Thymus (tissue), 14 donors: ENCODE results near the gene COX11. TPM values are rescaled to one million over a fixed set of nuclear protein-coding genes. Genes with fewer than 3 reads are reported as not detected.
A peak's percentile ranks its signal among the peaks of the same experiment; 100 is the strongest.

ENCODE experiments used
- DNase-seq, 9 donors: peaks; one replicate each; pipeline ENCODE4 v3.0.0-alpha.2; 2013; ENCODE audit warnings: low spot score in 9 of 9, low read depth in 6 of 9, missing footprints in 1 of 9
- H3K27ac ChIP-seq, 2 donors: one replicate each; pipeline ENCODE4 v1.5.1; 2013; ENCODE audit warnings: control low read depth in 1 of 2, low read depth in 1 of 2, low read length in 1 of 2, mild to moderate bottlenecking in 1 of 2, moderate library complexity in 1 of 2
- H3K27me3 ChIP-seq, 2 donors: one replicate each; pipeline ENCODE4 v1.5.1; 2013; ENCODE audit warnings: low read length in 1 of 2; ENCODE audit not compliant: control insufficient read depth in 2 of 2, insufficient read depth in 1 of 2
- H3K36me3 ChIP-seq, 2 donors: one replicate each; pipeline ENCODE4 v1.5.1; 2013; ENCODE audit warnings: low read length in 1 of 2, mild to moderate bottlenecking in 1 of 2, moderate library complexity in 1 of 2; ENCODE audit not compliant: control insufficient read depth in 2 of 2, insufficient read depth in 2 of 2
- H3K4me1 ChIP-seq, 2 donors: one replicate each; pipeline ENCODE4 v1.5.1; 2013; ENCODE audit warnings: low read length in 2 of 2; ENCODE audit not compliant: control insufficient read depth in 2 of 2, insufficient read depth in 2 of 2
- H3K4me3 ChIP-seq, 2 donors: one replicate each; pipeline ENCODE4 v1.5.1; 2013; ENCODE audit warnings: low read length in 2 of 2, control low read depth in 1 of 2, mild to moderate bottlenecking in 1 of 2
- H3K9me3 ChIP-seq, 2 donors: one replicate each; pipeline ENCODE4 v1.5.1; 2013; ENCODE audit warnings: low read length in 1 of 2, mild to moderate bottlenecking in 1 of 2; ENCODE audit not compliant: control insufficient read depth in 2 of 2, insufficient read depth in 1 of 2
- whole genome bisulfite sequencing: extraction: QIAGEN DNeasy Blood & Tissue Kit; methylation state at CpG from one replicate; pipeline ENCODE4 v1.1.7; 2013; 5-methylcytosine and 5-hydroxymethylcytosine counted together
- long read RNA-seq, 10 donors: transcript quantifications; one replicate each; lab custom pipeline, GENCODE V29; 2026
- polyA plus RNA-seq: library from polyadenylated mRNA; stranded (reverse); fragments of 200-250 nt; gene quantifications from one replicate; pipeline ENCODE4 v1.2.3, GENCODE V29; 2013
- total RNA-seq: library from RNA; stranded (reverse); fragments of 120-200 nt; gene quantifications from one replicate; pipeline ENCODE4 v1.2.4, GENCODE V29; 2013
- donor health status: healthy.

The COX11 gene, protein sequence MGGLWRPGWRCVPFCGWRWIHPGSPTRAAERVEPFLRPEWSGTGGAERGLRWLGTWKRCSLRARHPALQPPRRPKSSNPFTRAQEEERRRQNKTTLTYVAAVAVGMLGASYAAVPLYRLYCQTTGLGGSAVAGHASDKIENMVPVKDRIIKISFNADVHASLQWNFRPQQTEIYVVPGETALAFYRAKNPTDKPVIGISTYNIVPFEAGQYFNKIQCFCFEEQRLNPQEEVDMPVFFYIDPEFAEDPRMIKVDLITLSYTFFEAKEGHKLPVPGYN
- total RNA-seq (36.1 TPM), polyA plus RNA-seq (34.5 TPM)
- long read RNA-seq, donor 1, partial matches to known transcripts, result 0 of 2 reads
- long read RNA-seq, donor 1, other reads (novel, unspliced or antisense), result 0 of 2 reads
- long read RNA-seq, donor 2, result 0 reads
- long read RNA-seq, donor 3, transcript COX11-201 (4 exons, 2,497 nt), result major isoform, 12 of 41 reads
- long read RNA-seq, donor 3, transcript COX11-202 (3 exons, 1,108 nt), result minor isoform, 8 of 41 reads
- long read RNA-seq, donor 3, transcript COX11-203 (1 exons, 3,244 nt), result minor isoform, 11 of 41 reads
- long read RNA-seq, donor 3, partial matches to known transcripts, result 8 of 41 reads
- long read RNA-seq, donor 3, other reads (novel, unspliced or antisense), result 0 of 41 reads
- long read RNA-seq, donor 4, transcript COX11-203 (1 exons, 3,244 nt), result major isoform, 11 of 15 reads
- long read RNA-seq, donor 4, partial matches to known transcripts, result 0 of 15 reads
- long read RNA-seq, donor 4, other reads (novel, unspliced or antisense), result 0 of 15 reads
- long read RNA-seq, donor 5, transcript COX11-201 (4 exons, 2,497 nt), result minor isoform, 11 of 72 reads
- long read RNA-seq, donor 5, transcript COX11-203 (1 exons, 3,244 nt), result major isoform, 27 of 72 reads
- long read RNA-seq, donor 5, transcript COX11-202 (3 exons, 1,108 nt), result minor isoform, 8 of 72 reads
- long read RNA-seq, donor 5, partial matches to known transcripts, result 22 of 72 reads
- long read RNA-seq, donor 5, other reads (novel, unspliced or antisense), result 0 of 72 reads
- long read RNA-seq, donor 6, transcript COX11-203 (1 exons, 3,244 nt), result major isoform, 13 of 35 reads
- long read RNA-seq, donor 6, transcript COX11-201 (4 exons, 2,497 nt), result minor isoform, 12 of 35 reads
- long read RNA-seq, donor 6, partial matches to known transcripts, result 5 of 35 reads
- long read RNA-seq, donor 6, other reads (novel, unspliced or antisense), result 0 of 35 reads
- long read RNA-seq, donor 7, transcript COX11-201 (4 exons, 2,497 nt), result major isoform, 5 of 20 reads
- long read RNA-seq, donor 7, transcript COX11-203 (1 exons, 3,244 nt), result major isoform, 5 of 20 reads
- long read RNA-seq, donor 7, partial matches to known transcripts, result 5 of 20 reads
- long read RNA-seq, donor 7, other reads (novel, unspliced or antisense), result 0 of 20 reads
- long read RNA-seq, donor 8, partial matches to known transcripts, result 0 of 7 reads
- long read RNA-seq, donor 8, other reads (novel, unspliced or antisense), result 0 of 7 reads
- long read RNA-seq, donor 9, transcript COX11-203 (1 exons, 3,244 nt), result major isoform, 8 of 26 reads
- long read RNA-seq, donor 9, transcript COX11-201 (4 exons, 2,497 nt), result major isoform, 8 of 26 reads
- long read RNA-seq, donor 9, partial matches to known transcripts, result 5 of 26 reads
- long read RNA-seq, donor 9, other reads (novel, unspliced or antisense), result 0 of 26 reads
- long read RNA-seq, donor 10, transcript COX11-203 (1 exons, 3,244 nt), result major isoform, 5 of 16 reads
- long read RNA-seq, donor 10, partial matches to known transcripts, result 5 of 16 reads
- long read RNA-seq, donor 10, other reads (novel, unspliced or antisense), result 0 of 16 reads

DNA sequence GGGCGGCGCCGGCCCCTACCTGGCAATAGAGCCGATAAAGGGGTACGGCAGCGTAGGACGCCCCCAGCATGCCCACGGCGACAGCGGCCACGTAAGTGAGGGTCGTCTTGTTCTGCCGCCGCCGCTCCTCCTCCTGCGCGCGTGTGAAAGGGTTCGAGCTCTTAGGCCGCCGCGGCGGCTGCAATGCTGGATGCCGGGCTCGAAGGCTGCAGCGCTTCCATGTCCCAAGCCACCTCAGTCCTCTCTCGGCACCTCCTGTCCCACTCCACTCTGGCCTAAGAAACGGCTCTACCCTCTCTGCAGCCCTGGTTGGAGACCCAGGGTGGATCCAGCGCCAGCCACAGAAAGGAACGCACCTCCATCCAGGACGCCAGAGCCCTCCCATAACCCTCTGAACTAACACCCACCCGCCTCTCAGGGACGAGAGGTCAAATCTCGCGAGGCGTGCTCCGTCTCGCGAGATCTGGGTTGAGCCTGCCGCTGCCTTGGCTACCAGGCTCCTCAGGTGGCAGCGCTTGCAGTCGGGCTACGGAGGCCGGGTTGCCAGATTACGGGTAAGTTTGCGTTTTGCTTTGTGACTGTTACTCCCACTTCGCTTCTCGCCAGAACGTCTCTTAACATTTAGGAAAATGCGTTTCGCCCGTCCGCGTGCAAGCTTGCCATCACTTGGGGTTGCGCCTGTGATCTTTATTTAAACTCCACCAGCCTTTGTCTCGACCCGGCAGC lies at the start of gene COX11, which contains the start of gene STXBP4:
Gene COX11 (minus strand): TSS at position 393 of the 726 bp plus-strand sequence. CDS start 8 bp downstream, at position 385.
Gene STXBP4 (plus strand): TSS at position 504 of the 726 bp plus-strand sequence. CDS start 17,455 bp downstream, outside the sequence.
- Histone ChIP-seq H3K27me3 (no peaks in the 10 kb centered on the region), H3K9me3 (no peaks in the 10 kb centered on the region), H3K36me3 (peaks cover 0 to 5% of the 10 kb centered on the region in 2 donors), H3K27ac (peak within 1 kb of the TSS; percentile 87 to 92), H3K4me3 (peak within 1 kb of the TSS; percentile 75 to 88), H3K4me1 (peaks cover 8 to 13% of the 10 kb centered on the region in 2 donors)
- WGBS, result under 1% methylated on average over 57 of the region's 57 CpGs
- DNase-seq, result peak; percentile 93 to 100 (median 99)

DNA sequence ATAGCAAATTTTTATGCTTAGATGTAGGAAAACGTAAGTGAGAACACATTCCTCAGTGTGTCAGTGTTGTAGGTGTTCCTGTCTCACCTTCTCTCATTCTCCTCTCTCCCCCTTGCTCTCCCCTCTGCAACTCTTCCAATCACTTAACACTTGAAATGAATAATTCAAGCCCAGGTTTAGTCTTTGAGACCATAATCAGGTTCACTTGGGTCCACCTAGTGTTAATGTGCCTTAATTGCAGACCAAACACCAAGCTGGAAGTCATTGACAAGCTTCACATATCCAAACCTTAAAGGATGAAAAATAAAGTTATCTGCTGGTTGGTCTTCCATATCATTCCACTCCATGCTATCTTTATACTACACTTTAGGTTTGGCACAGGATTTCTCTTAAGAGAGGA lies 37.1 kb upstream of the COX11 start:
- peak in 2 of 9 donors; percentile 3 to 20 for DNase-seq
- WGBS, result 98% methylated on average over 1 of the region's 1 CpG

DNA sequence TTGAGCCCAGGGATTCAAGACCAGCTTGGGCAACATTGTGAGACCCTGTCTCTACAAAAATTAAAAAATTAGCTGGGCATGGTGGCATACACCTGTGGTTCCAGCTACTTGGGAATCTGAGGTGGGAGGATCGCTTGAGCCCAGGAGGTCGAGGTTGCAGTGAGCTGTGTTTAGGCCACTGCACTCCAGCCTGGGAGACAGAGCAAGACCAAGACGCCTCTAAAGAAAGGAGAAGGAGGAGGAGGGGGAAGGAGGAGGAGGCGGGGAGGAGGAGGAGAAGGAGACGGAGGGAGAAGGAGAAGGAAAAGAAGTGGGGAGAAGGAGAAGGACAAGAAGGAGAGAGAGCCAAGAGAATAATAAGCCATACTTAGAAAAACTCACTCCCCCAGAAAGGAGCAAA lies 36.0 kb upstream of the COX11 start:
- Histone ChIP-seq H3K9me3 (no peaks in the 10 kb centered on the region), H3K27me3 (no peaks in the 10 kb centered on the region), H3K36me3 (no peaks in the 10 kb centered on the region), H3K4me1 (no peaks in the 10 kb centered on the region), H3K4me3 (no peak overlapping the region), H3K27ac (no peak overlapping the region)
- 95% methylated on average over 5 of the region's 5 CpGs for WGBS
- DNase-seq, result no peak

More for the DNA sequence above, 37.1 kb upstream of the COX11 start:
- H3K36me3 ChIP-seq, result no peaks in the 10 kb centered on the region
- no peaks in the 10 kb centered on the region for H3K27me3 ChIP-seq
- H3K9me3 ChIP-seq, result no peaks in the 10 kb centered on the region
- no peak overlapping the region for H3K27ac ChIP-seq
- H3K4me3 ChIP-seq, result no peak overlapping the region
- no peaks in the 10 kb centered on the region for H3K4me1 ChIP-seq

DNA sequence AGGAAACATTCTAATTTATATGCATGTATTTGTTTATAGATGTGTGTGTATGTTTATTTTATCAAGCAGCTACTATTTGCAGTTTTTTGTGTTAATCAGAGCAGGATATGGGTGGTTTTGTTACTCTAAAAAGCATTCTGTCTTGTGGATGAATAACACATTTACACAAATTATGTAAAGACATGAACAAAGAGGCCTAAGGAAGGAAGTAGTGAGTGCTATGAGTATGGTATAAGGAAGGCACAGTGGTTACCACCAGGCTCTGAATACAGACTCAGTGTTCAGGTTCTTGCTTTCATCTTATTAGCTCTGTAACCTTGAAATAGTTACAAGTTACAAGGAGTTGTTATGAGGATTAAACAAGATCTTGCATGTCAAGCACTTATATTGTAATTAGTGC lies 34.0 kb upstream of the COX11 start:
- Histone ChIP-seq H3K4me3 (no peak overlapping the region), H3K9me3 (no peaks in the 10 kb centered on the region)
- peak in 2 of 9 donors; percentile 2 to 3 for DNase-seq

DNA sequence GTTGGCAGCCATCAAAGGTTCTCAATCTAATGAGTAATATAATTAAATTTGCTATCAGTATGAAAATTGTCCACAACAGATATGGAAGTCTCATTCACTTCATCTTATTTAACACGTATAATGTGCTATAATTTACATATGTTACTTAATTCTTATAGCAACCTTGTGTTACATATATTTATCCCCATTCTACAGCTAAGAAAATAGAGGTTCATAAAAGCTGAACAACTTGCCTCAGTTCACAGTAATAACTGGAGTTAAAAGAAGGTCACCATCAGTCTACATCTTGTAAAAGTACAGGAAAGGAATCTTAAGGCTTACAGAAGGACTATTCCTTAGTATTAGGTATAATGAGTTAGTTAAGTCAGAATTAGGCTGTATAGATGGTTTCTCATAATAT lies 28.0 kb upstream of the COX11 start:
- 95% methylated on average over 1 of the region's 1 CpG for WGBS
- H3K27me3 ChIP-seq, result no peaks in the 10 kb centered on the region
- H3K36me3 ChIP-seq, result no peaks in the 10 kb centered on the region
- H3K4me3 ChIP-seq, result no peak overlapping the region
- no peak for DNase-seq
- H3K9me3 ChIP-seq, result no peaks in the 10 kb centered on the region
- H3K4me1 ChIP-seq, result no peaks in the 10 kb centered on the region
- H3K27ac ChIP-seq, result no peak overlapping the region

More for the DNA sequence above, 34.0 kb upstream of the COX11 start:
- H3K27ac ChIP-seq, result no peak overlapping the region
- H3K27me3 ChIP-seq, result no peaks in the 10 kb centered on the region
- H3K4me1 ChIP-seq, result no peaks in the 10 kb centered on the region
- H3K36me3 ChIP-seq, result no peaks in the 10 kb centered on the region

DNA sequence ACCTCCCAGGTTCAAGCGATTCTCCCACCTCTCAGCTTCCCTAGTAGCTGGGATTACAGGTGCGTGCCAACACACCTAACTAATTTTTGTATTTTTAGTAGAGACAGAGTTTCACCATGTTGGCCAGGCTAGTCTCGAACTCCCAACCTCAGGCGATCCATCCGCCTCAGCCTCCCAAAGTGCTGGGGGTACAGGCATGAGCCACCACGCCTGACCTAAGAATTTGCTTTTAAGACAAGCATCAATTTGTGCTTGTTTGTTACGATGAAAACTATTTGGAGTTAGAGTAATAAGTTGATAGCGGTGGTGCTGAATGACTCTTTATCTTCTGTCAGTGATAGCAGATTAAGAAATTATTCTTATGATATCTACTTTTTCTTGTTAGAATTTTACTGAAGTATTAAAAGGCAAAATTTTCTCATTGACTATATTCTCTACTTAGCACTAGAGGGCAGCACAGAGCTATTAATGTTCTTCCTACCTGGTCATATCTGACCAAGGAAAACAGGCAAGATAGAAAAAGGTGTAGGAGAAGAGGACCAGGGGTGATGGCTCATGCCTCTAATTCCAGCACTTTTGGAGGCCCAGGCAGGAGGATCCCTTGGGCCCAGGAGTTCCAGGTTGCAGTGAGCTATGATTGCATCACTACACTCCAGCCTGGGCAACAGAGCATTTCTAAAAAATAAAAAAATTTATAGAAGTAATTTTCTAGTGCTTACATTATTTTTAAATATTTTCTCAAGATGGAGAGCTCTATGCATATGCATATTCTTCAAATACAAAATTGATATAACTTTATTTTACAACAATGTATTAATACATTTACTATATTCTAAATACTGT lies 24.6 kb upstream of the COX11 start:
- Histone ChIP-seq H3K4me3 (no peak overlapping the region), H3K27me3 (no peaks in the 10 kb centered on the region), H3K4me1 (no peaks in the 10 kb centered on the region), H3K27ac (no peak overlapping the region), H3K9me3 (no peaks in the 10 kb centered on the region), H3K36me3 (no peaks in the 10 kb centered on the region)
- DNase-seq, result peak; percentile 4 to 63 (median 33)
- 96% methylated on average over 8 of the region's 8 CpGs for WGBS

DNA sequence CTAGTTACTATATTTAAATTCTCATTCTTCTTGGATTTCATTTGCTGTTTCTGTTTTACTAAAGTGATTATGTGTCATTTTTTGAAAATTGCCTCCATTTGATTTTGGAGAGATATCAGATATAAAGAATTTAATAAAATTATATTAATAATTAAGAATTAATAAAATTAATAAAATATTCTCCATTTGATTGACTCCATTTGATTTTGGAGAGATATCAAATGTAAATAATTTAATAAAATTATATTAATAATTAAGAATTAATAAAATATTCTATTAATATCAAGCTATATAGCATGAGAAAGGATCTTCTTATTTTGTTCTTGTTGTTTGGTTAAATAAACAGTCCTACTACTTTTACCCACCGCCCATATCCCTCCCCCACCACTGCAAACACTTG lies 23.1 kb upstream of the COX11 start:
- no peak for DNase-seq
- no peaks in the 10 kb centered on the region for H3K9me3 ChIP-seq
- 98% methylated on average over 1 of the region's 1 CpG for WGBS
- no peaks in the 10 kb centered on the region for H3K36me3 ChIP-seq
- no peaks in the 10 kb centered on the region for H3K27me3 ChIP-seq
- no peak overlapping the region for H3K27ac ChIP-seq
- H3K4me3 ChIP-seq, result no peak overlapping the region
- H3K4me1 ChIP-seq, result no peaks in the 10 kb centered on the region
